Measurements from ENCODE around the gene ZNF516.

GRCh38 chr18:76468345-76469304 is 26.4 kb downstream of the ZNF516 start:
- no peak for TF ChIP-seq CTCF (tag by site-specific recombination; IDR thresholded peaks at IDR 0.05)
- no peak for TF ChIP-seq ZNF626 (tag by site-specific recombination; IDR thresholded peaks at IDR 0.05)
- no peak for TF ChIP-seq ZNF121 (tag by site-specific recombination; IDR thresholded peaks at IDR 0.05)
- TF ChIP-seq KLF9 (tag by site-specific recombination; IDR thresholded peaks at IDR 0.05; ENCODE audit: low read depth): no peak
- no peak for TF ChIP-seq ZNF211 (tag by site-specific recombination; IDR thresholded peaks at IDR 0.05; ENCODE audit: low read depth)
- TF ChIP-seq HOXA7 (CRISPR knock-in tag; IDR thresholded peaks at IDR 0.05; ENCODE audit: borderline replicate concordance): no peak
- TF ChIP-seq TCF7L2 (IDR thresholded peaks at IDR 0.05; ENCODE audit: borderline replicate concordance, low read depth, low read length): no peak

Measured in HEK293 (cell line).